Cardiac septum (tissue), 1 donor: Measurements from ENCODE around the gene IL26. TPM values are rescaled to one million over a fixed set of nuclear protein-coding genes. Genes with fewer than 3 reads are reported as not detected.

Experiments used
- DNase-seq: peaks from one replicate; pipeline ENCODE4 v3.0.0-alpha.2; 2020; ENCODE audit warnings: low spot score
- intact Hi-C: fragments of 100-400 bp; cut with DNase I; formaldehyde crosslinking; loops from one replicate; pipeline ENCODE4 v1.14.0; 2022
- long read RNA-seq: library from polyadenylated mRNA; unstranded; transcript quantifications from one replicate; pipeline ENCODE4 v2.0.0, GENCODE V29; 2021
- total RNA-seq: library from RNA; stranded (reverse); fragmentation: NEBNext Ultra II Directional; extraction: Animal tissue kit (Norgen Biotek cat#: 25700); gene quantifications from one replicate; pipeline ENCODE4 v1.2.1, GENCODE V29; 2021
- donor health status: DM: no; HTN: no; CAD: no.

Gene IL26, protein sequence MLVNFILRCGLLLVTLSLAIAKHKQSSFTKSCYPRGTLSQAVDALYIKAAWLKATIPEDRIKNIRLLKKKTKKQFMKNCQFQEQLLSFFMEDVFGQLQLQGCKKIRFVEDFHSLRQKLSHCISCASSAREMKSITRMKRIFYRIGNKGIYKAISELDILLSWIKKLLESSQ
- not detected for total RNA-seq
- long read RNA-seq = 0 reads

DNA sequence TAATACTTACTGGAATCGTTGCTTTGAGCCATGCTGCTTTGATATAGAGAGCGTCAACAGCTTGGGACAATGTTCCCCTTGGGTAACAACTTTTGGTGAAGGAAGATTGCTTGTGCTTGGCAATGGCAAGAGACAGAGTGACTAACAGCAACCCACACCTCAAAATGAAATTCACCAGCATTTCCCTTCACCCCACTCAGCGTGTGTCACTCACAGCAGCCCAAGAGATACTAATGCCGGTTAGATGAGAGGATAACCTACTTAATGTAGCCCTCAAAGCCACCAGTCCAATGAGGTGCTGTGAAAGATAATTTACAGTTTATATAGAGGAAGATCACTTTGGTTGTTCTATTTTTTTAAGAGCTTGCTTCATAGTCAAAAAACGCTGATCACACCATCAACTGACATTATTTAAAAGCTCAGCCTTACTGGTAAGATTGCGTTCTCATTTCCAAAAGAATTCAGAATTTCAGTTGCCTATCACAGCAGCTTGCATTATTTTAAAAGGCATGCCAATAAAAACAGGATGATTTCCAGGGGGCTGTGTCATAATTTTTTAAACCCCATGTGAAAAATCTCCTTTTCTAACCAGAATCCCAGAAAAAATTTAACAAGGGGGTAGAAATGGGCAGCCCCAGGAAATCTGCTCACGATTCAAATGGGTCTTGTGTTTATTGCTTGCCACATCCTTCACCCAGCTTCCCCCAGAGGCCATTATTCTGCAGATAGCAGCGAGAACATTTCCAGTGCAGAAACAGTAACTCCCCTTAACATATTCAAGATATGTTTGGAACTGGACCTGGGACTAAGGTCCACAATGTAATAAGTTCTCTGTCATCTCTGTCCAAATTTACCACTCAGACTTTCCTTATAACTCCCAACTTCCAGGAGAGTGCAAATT, at the start of gene IL26:
IL26 (minus strand) TSS at position 235 of the 901 bp plus-strand sequence; CDS start at position 181, 54 bp downstream.
- intact Hi-C loops = no loop called here
- DNase-seq = no peak

DNA sequence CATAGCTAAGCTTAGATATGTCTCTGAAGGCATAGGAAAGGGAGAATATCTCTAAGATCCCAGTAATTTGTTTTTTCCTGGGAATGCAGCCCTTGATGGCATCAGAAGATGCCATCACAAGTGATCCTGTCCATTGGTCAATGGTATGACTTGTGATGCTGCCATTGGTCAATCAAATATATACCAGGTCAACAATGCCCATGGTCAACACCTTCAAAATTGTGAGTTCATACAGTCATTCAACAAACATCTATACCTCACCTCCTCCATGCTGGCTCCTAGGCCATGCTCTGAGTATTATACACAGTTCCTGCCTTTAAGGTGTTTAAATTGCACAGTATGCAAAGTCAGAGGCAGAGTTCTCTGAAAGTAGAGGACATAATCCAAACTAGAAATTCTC, 47.1 kb upstream of the IL26 start:
- intact Hi-C loops = no loop called here

DNA sequence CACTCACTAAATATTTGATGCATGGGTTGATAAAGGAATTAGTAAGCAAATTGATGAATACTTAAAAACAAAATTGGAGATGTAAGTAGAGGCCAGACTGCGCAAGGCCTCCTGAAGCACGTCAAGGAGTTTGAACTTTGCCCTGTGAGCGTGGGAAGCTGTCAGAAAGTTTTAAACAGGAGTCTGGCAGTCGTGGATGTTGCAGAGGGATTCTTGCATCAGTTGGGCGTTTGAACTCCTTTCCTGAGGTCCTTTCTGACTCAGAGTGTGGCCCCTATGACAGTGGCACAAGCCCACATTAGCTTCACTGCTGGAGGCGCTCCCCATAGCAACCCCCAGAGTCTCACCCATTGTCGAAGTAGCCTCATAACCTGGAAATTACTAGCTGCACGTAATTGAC, 45.7 kb upstream of the IL26 start:
- intact Hi-C loops = no loop called here
- DNase-seq = no peak

More for the DNA sequence above, 47.1 kb upstream of the IL26 start:
- DNase-seq = no peak

DNA sequence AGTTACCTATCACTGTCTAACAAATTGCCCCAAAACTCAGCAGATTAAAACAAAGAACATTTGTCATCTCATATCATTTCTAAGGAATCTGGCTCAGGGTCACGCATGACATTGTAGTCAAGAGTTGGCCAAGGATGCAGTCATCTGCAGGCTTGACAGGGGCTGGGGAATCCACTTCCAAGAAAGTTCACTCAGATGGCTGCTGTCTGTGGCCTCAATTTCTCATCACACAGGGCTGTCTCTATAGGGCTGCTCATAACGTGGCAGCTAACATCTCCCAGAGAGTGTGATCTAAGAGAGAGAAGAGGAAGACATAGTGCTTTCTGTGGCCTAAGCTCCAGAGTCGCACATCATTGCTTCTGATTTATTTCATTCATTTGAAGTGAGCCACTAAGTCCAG, 44.7 kb upstream of the IL26 start:
- DNase-seq = no peak
- intact Hi-C loops = no loop called here

DNA sequence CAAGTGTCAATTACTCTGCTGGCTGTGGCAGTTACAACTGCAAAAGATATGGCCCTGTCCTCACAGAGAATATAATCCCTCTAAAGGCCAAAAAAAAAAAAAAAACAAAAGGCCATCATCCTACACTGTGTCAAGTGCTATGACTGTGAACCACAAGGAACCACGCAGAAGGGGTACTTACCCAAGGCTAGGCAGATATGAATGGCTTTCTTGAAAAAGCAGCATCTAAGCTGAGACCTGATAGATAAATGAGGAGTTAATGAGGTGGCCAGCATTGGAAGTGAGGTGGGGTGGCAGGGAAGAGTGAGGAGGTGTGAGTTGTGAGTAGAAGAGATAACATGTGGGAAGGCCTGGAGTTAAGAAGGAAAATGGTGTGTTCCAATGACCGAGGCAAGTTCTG, 44.2 kb upstream of the IL26 start:
- no peak for DNase-seq
- intact Hi-C loops = no loop called here

DNA sequence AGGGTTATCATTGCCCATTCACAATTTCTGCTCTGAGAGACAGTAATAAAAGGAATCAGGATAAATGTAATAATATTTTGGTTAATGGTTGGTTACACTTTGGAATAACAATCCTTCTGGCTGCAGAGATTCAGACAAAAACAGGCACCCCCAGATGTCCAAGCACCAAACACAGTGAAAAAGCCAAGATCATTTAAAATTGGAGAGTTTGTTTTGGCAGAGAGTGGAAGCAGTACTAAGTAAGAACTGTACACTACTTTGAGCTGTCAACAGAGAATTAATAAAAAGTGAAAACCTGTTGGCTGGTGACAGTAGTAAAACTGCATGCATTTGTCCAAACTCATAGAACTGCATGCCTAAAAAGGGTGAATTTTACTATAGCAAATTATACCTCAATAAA, 43.4 kb upstream of the IL26 start:
- DNase-seq = no peak
- intact Hi-C loops = no loop called here

DNA sequence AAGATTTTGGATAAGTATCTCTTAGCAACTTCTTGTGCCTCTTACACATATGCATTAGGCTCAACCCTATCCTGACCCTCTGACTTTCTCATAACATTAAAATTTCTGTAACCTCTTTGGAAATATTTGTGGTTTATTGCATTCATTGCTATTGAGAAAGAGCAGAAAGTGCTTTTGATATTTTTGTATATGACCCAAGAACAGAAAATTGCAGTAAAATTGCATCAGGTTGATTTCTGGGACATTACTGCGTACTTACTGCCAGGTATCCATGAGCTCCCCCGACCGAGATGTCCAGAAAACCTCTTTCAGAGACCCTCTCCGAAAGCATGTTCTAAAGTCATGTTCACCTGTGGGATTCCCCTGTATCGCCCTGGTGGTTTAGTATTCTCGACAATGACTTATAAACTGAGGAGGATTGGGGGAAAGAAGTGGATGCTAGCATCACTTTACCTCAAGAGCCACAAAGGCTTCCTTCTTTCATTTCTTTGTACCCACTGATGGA, 42.3 kb upstream of the IL26 start:
- no peak for DNase-seq
- intact Hi-C loops = no loop called here

DNA sequence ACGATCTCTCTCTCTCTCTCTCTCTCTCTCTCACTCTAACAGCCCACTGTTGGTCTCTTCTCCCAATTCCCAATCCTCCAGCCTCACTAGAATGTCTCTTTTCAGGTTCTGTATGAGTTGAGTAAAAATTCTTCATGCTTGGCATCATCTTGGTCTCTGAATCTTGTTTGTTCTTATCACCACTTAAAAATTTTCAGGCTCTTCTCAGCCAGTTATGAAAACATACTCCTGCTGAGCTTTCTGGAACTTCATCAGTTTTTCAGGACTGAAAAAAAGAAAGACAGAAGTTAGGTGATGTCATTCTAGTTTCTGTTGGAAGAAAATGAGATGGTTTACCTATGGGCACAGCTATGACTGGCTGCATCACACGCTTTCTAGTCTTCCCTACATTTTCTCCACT, 39.2 kb upstream of the IL26 start:
- intact Hi-C loops = no loop called here
- no peak for DNase-seq

DNA sequence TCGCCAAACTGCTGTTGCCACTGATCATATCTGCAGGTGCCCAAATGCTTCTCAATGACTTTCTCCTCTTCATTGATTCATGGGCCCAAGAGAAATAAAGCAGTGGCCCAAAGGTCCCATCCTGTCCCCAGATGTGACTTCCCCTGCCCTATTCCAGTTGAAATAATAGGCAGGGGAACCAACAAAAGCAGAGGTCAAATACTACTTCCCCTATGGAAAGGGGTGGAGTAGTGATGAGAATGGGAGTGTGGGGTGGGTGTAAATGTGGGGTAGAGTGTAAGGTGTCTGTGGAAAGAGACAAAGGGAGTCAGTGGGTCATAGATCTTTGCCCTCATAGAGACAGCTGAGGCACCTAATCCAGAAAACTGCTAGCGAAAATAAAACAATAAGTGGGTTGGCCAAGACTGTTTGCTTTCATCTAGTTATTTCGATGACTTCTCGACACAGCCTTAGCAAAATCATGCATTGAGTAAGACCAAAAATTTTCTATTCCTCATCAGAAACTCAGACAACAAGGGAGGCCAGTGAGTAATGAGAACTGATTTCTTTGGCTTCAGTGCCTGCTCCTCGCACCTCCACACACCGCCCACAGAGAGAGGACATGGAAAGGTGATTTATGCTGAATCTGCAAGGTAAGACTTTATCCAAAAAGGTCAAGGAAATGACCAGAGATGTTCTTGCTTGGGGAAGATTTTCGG, 38.7 kb upstream of the IL26 start:
- intact Hi-C loops = no loop called here
- no peak for DNase-seq

DNA sequence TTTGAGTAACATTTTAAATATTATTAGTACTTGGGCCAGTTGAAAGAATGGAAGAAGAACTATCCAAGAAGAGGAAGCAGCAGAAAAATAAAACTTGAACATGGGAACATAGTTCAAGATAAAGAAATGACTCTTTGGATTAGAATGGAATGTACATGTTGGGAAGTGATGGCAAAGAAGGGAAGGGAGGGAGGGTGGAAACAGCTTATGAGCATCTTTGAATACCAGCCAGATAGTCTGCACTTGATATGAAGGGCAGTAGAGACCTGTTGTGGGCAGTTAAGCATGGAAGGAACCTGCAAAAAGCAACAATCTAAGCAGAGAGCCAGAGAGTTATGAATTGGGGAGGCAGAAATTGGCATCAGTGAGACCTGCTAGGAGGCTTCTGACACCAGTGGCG, 37.8 kb upstream of the IL26 start:
- DNase-seq = no peak
- intact Hi-C loops = no loop called here

DNA sequence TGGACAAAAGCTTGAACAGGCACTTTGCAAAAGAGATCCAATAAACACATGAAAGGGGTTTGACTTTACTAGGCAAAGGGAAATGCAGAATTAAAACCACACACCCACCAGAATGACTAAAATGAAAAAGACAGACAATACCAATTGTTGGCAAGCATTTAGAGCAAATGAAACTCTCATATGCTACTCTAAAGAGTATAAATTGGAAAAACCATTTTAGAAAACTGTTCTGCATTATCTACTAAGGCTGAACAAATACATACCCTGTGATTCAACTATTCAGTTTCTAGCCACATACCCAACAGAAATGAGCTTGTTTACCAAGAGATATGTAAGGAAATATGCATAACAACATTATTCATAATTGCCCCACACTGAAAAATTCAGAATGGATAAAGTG, 36.3 kb upstream of the IL26 start:
- intact Hi-C loops = no loop called here
- DNase-seq = no peak

DNA sequence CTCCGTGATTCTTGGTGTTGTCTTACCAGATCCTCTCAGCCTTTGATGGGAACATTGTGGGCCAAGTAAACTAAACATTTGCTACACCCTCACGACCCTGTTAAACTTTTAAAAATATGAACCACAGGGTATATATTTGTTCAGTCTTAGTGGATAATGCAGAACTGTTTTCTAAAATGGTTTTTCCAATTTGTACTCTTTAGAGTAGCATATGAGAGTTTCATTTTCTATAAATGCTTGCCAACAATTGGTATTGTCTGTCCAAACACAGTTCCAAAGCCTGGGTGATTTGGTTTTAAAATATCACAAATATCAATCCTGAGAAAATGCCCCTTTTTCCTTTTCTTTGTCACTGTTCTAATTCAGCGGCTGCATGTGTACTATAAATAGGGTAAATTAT, 34.5 kb upstream of the IL26 start:
- DNase-seq = no peak

DNA sequence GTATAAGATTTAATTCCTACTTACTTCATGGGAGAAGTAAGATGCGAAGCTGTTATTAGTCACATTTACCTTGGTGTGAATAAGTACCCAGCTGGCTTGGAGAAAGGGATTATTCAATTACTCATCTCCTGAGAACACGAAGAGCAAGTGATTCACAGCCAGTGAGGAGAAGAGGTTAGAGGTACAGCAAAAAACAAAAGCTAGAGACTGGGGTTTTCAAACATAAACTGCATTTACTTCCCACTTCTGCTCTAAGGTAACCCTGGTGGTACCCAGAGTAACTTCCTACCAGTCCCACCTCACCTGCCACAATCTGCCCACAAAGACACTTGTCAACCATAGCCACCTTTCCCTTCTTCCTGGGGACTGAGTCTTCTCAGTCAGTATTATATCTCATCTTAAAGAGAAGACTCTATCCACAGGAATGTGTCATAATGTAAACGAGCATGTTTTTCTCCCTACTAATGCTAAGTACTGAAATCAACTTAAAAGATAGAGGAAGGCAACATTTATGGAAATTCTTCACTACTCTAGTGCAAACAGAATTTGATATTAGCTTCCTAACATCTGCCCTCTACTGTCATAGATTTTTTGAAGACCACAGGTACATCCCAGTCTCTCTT, 33.8 kb upstream of the IL26 start:
- intact Hi-C loops = no loop called here
- no peak for DNase-seq

More for the DNA sequence above, 34.5 kb upstream of the IL26 start:
- intact Hi-C loops = no loop called here

DNA sequence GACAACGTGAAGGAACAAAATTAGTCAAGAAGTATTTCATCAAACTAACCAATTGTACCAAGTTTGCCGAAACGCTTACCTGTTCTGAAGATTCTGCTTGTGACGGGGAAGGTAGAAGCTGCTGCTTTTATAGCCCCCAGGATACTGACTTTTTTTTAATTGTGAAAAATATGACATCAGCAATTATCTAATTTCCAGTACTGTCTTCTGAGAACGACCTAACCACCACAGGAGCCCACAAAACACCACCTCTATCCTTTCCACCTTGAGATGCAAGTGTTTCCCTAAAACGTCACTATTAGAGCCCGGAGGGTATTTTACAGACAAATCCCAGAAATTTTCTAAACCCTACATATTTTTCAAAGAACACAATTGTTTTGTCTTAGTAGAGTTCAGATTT, 27.9 kb upstream of the IL26 start, which contains the start of gene IL22:
IL22 (minus strand) TSS at position 101 of the 400 bp plus-strand sequence. CDS start 156 bp downstream, outside the sequence.
- DNase-seq = no peak

DNA sequence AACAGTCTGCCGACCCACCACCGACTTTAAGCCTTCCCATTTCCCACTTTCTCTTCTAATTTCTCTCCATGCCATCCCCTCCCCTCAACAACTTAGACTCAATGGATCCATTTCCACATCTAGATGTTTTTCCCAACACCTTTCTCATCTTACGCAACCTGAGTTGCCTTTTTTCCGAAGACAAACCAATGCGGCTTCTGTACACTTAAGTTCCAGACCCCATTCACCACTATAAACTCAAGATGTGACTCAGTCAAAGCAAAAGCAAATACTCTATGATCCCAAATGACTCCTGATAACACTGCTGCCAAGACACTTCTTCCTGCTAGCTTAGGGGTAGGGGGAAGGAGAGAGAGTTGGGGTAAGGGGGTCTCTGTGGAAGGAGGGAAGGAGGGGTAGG, 26.5 kb upstream of the IL26 start:
- intact Hi-C loops = no loop called here
- no peak for DNase-seq

More for the DNA sequence above, 27.9 kb upstream of the IL26 start, which contains the start of gene IL22:
- intact Hi-C loops = no loop called here

DNA sequence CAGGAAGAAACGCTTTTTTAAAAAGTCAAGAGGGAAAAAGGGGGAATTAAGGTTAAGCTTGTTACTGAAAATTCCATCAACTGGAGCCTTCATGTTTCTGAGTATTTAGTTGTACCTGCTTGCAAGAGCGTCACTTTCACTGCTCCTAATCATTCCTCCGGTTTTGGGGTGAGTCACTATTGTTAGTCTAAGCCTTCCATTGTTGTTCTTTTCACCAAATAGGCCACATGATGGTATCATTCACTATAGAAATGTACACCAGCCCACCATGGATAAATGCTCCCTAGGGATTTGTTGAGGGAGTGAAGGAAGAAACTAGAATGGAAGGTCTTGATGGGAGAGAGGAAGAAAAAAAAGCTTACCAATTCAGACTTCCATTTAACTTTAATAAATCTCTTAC, 24.8 kb upstream of the IL26 start:
- DNase-seq = no peak
- intact Hi-C loops = no loop called here

DNA sequence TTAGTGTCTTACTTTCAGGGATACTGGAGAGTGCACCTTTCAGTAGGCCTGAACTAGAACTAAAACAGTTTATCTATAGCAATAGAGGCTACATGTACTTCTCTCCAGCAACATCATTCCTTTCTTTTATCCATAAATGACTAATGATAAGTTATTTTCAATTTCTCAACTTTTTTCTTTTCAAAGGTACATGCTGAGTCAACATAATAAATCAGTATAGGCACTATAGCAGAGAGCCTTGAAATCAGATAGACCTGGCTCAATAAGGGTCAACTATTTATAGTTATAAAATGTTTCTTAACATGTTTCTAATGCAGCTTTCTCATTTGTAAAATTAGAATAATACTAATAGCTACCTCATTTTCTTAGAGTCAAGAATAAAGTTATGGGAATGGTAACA, 22.2 kb upstream of the IL26 start:
- intact Hi-C loops = no loop called here
- no peak for DNase-seq

DNA sequence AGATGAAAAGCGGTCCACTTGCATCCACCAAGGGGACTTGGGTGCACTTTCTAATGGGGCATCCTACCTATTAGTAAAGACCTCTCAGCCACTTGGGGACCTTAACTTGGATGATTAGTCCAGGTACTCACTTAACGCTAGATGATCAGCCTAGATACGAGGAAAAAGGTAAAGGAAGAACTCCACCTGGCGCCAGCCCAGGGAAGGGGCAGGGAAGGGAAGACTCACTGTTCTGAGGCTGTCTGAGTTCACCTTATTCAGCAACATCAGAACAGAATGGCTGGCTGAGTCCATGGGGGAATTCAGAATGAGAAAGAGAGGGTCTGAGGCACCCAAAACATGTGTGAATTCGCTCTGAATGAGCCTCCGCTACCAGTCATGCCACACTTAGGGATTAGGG, 20.7 kb upstream of the IL26 start:
- intact Hi-C loops = no loop called here
- no peak for DNase-seq

DNA sequence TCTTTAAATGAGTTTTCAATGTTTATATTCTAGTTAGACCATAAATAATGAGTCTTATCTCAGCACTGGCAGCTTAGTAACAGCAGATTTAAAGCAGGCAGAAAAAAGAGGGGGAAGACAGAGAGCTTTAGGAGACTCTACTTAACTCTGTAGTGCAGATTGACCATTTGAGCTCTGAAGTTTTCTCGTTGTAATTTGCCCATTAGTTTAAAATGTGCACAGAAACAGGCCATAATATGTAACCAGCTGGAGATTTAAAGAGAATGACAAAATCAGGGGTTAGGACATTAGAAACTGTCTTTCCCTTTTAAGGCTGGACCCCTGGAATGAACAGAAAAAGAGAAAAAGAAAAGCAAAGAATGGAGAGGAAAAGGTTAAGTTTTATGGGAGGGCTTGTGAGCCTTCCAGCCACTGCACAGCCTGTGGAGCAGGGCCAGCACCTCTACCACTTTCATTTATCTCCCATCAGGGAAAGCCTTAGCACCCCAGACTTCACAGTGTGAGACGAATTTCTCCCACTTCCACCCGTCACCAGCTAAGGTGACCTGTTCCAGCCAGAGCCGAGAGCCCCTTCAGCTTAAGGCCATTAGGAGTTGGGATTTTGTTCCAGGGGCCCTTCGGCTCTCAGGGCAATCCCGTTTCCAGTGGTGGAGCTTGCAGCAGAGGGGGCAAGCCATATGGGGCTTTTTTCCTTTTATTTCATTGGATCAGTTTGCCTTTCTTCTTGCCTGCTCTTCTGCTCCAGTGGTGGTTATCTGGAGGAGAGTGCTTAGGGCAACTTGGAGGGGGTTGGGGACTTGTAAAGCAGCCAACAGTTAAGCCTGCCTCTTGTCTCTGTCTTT, 19.8 kb upstream of the IL26 start:
- intact Hi-C loops = no loop called here
- no peak for DNase-seq
